ENCODE measurements around the gene XRCC2.

DNA sequence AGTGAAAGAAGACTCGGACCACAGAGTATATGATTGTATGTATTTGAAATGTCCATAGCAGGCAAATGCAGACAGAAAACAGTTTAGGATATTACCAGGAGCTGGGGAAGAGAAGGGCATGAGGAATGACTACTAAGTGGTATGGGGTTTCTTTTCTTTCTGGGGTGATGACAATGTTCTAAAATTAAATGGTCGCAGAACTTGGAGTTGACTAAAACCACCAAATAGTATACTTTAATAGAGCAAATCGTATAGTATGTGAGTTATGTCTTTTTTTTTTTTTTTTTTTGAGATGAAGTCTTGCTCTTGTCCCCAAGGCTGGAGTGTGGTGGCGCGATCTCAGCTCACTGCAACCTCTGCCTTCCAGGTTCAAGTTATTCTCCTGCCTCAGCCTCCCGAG lies 34.6 kb downstream of the XRCC2 start:
- TF ChIP-seq CTCF (IDR thresholded peaks at IDR 0.05): no peak
- no peak for TF ChIP-seq POLR2A (IDR thresholded peaks at IDR 0.05)

Measured in uterus (tissue), 2 donors.